GM12801 (cell line): Measurements from ENCODE around the gene TIMM10.

Experiments
- CTCF ChIP-seq: IDR thresholded peaks from one replicate; pipeline ENCODE4 v1.5.1; 2011; ENCODE audit warnings: control low read depth; ENCODE audit not compliant: insufficient read length; ENCODE audit errors: extremely low read depth

TIMM10 gene

GRCh38 chr11:57511741-57512430 is 18.7 kb downstream of the TIMM10 start:
- TF ChIP-seq CTCF = no peak

- TF ChIP-seq CTCF = no peak
These were observed 22.0 kb downstream of the TIMM10 start for GRCh38 chr11:57508341-57509170.

GRCh38 chr11:57506522-57506921 is 24.0 kb downstream of the TIMM10 start:
- TF ChIP-seq CTCF = no peak

GRCh38 chr11:57504511-57504910 is 26.0 kb downstream of the TIMM10 start:
- TF ChIP-seq CTCF = no peak

GRCh38 chr11:57502870-57503269 is 27.7 kb downstream of the TIMM10 start:
- no peak for TF ChIP-seq CTCF

- no peak for TF ChIP-seq CTCF
These were observed 28.2 kb downstream of the TIMM10 start for GRCh38 chr11:57502376-57502775.

GRCh38 chr11:57501953-57502352 is 28.6 kb downstream of the TIMM10 start:
- TF ChIP-seq CTCF = no peak
